GM18505 (cell line): Measurements from ENCODE around the gene MGP.

Experiments
- ATAC-seq: cut with Tn5 transposase; IDR thresholded peaks from one replicate; pipeline ENCODE4 v1.9.1; 2021; ENCODE audit not compliant: unreplicated experiment
- POLR2A ChIP-seq: IDR thresholded peaks from 4 replicates; pipeline ENCODE4 v1.6.1; 2011; ENCODE audit warnings: borderline replicate concordance; ENCODE audit not compliant: insufficient read depth, insufficient read length; ENCODE audit errors: extremely low read depth

Gene MGP

GRCh38 chr12:14842315-14842714, 43.3 kb downstream of the MGP start:
- ATAC-seq, result no peak
- TF ChIP-seq POLR2A, result no peak

DNA sequence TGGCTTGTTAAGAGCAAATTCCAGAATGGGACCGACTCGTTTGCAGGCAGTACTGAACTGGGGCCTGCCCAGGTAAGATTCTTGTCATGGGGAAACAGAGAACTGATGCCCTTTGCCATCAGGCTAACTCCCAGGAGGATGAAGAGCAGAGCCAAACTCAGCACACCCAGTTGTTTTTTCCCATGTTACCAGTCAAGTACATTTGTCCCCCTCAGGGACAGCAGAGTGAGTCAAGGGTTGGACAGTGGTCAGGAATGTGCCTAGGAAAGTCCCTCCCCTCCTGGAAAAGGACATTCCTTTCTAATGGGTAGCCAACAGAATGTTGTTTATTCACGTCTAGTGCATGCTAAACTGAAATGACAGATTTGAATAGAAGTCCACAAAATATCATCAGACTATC, 43.9 kb downstream of the MGP start:
- no peak for ATAC-seq
- TF ChIP-seq POLR2A, result no peak

DNA sequence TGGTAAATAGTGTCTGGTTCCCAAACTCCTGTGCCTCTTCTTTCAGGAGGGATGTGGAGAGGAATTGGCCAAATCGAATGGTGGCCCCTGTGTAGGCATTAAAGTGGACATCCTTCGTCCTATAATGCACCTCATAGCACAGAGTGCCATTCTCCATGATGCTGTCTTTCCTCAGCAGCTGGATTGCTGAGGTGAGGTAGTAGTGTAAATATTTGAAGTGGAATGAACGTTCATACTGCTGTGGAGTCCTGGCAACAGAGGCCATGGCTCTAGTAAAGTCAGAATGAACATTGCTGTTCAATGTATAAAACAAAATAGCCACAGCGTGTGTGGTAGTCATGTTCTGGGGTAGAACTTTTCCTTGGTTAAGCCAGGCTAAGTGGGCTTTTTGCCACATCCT, 45.0 kb downstream of the MGP start:
- TF ChIP-seq POLR2A, result no peak
- ATAC-seq, result no peak

GRCh38 chr12:14839262-14839661, 46.4 kb downstream of the MGP start:
- no peak for ATAC-seq
- TF ChIP-seq POLR2A, result no peak

GRCh38 chr12:14836336-14837210, 49.1 kb downstream of the MGP start:
- no peak for TF ChIP-seq POLR2A
- no peak for ATAC-seq

GRCh38 chr12:14834509-14834908, 51.1 kb downstream of the MGP start:
- ATAC-seq, result no peak
- no peak for TF ChIP-seq POLR2A

GRCh38 chr12:14833952-14834351, 51.7 kb downstream of the MGP start:
- no peak for ATAC-seq
- TF ChIP-seq POLR2A, result no peak

GRCh38 chr12:14833336-14833735, 52.3 kb downstream of the MGP start:
- no peak for ATAC-seq
- TF ChIP-seq POLR2A, result no peak
